ENCODE results near the gene SDHA. TPM values are rescaled to one million over a fixed set of nuclear protein-coding genes. Genes with fewer than 3 reads are reported as not detected.

The SDHA gene
- 100 to 1,000 TPM; 128 to 135 TPM for total RNA-seq

DNA sequence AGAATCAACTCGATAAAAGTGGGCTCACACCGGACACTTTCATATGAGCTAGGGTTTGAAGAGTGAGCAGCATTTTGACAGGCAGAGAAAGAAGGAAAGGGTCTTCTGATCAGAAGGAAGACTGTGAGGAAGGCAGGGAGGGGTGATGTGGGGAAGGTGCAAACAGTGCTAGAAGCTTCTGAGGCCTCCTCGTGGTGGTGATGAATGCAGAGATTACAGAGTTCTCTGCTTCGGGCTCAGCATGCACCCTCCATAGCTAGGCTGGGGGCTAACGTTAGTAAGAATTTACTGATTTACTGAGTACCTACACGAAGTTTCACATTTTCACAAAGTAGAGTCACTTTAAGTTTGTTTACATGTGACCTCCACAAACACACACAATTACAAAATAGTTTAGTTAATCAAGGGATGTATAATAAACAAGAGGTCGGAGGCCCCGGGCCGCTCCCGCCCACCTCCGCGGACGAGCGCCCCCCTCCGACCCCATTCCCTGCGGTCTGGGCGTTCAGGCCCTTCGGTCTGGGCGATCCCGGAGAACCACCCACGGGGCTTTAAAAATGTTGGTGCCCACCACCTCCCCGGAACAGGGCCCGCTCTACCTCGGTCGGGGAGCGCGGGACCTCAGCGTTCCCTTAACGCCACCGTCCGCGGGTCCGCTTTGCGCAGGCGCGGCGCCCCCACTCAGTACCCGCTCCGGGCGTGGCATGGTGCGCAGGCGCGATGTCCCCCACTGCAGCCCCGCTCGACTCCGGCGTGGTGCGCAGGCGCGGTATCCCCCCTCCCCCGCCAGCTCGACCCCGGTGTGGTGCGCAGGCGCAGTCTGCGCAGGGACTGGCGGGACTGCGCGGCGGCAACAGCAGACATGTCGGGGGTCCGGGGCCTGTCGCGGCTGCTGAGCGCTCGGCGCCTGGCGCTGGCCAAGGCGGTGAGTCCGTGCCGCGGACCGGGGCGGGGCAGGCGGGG is at the start of gene SDHA, which contains the start of gene CCDC127:
Gene SDHA (plus strand): TSS at position 827 of the 963 bp plus-strand sequence. CDS start 36 bp downstream, at position 863.
Gene CCDC127 (minus strand): TSS at position 660 of the 963 bp plus-strand sequence. CDS start 1,304 bp downstream, outside the sequence.

GRCh38 chr5:191036-191948 is 26.8 kb upstream of the SDHA start, which contains the start of gene LRRC14B:
Gene LRRC14B (plus strand): TSS chr5:191495. CDS start chr5:191539, 44 bp downstream.

Other genes with a start within 250 kb of the SDHA start
- gene PLEKHG4B, start 126.2 kb upstream of the SDHA start, total RNA-seq: not detected
- not detected for gene LRRC14B, start 26.8 kb upstream of the SDHA start, total RNA-seq
- 1 to 10 TPM; 4.9 to 6.4 TPM for gene CCDC127, start 167 bp upstream of the SDHA start, total RNA-seq
- 10 to 100 TPM; 89.7 to 96.4 TPM for gene PDCD6, start 53.3 kb downstream of the SDHA start, total RNA-seq
- gene AHRR, start 103.4 kb downstream of the SDHA start, total RNA-seq: 10 to 100 TPM; 10.2 to 11.1 TPM
- 10 to 100 TPM; 68.3 to 74.1 TPM for gene EXOC3, start 224.9 kb downstream of the SDHA start, total RNA-seq